Right lobe of liver (tissue), 4 donors: ENCODE results near the gene NQO2.

ENCODE experiments used
- CTCF ChIP-seq, 4 donors: fragments of 200-600 bp in 3 of 4; fragments of 450-650 bp in 1 of 4; IDR thresholded peaks; one replicate each; pipeline versions ENCODE4 v1.5.1 to v1.8.0; 2016 to 2022; ENCODE audit warnings: antibody characterized with exemption in 4 of 4, mild to moderate bottlenecking in 2 of 4
- POLR2A ChIP-seq: fragments of 450-650 bp; IDR thresholded peaks from one replicate; pipeline ENCODE4 v1.6.1; 2017; ENCODE audit warnings: antibody characterized with exemption, mild to moderate bottlenecking
- donor health status: DM: no; HTN: no; CAD: no.
- donor health status: DM: no; HTN: no; CAD: no.
- donor health status: DM: no; HTN: yes; CAD: no.

GRCh38 chr6:2978923-2979322 is 20.8 kb upstream of the NQO2 start:
- TF ChIP-seq CTCF (IDR thresholded peaks at IDR 0.05) (no peak), POLR2A (no peak)
